GF-D8 (cell line): Measurements from ENCODE around the gene STRN3.
A peak's percentile ranks its signal among the peaks of the same experiment; 100 is the strongest.
"Not testable (repeated sequence)": the region's sequence is repeated elsewhere in the genome, so short reads cannot be mapped to it uniquely, and the experiment has no call there.

Source experiments
- DNase-seq: peaks from one replicate; lab custom pipeline; 2025; lab: John Stamatoyannopoulos, UW

The STRN3 gene

DNA sequence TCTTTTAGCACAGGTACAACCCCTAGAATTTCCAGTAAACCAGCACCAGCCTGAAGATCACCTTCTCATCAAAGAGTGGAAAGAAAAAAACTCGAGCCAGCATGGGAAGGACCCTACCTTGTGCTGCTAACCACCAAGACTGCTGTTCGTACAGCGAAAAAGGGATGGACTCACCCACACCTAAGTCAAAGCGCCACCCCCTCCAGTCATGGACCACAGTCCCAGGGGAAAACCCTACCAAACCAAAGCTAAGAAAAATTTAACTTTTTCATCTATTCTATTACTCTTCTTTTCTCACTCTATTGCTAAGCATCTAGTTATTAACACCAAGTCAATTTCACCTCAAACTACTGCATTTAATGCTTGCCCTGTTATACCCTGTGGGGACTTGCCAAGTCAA, 56.4 kb downstream of the STRN3 start:
- DNase-seq, result not testable (repeated sequence)

DNA sequence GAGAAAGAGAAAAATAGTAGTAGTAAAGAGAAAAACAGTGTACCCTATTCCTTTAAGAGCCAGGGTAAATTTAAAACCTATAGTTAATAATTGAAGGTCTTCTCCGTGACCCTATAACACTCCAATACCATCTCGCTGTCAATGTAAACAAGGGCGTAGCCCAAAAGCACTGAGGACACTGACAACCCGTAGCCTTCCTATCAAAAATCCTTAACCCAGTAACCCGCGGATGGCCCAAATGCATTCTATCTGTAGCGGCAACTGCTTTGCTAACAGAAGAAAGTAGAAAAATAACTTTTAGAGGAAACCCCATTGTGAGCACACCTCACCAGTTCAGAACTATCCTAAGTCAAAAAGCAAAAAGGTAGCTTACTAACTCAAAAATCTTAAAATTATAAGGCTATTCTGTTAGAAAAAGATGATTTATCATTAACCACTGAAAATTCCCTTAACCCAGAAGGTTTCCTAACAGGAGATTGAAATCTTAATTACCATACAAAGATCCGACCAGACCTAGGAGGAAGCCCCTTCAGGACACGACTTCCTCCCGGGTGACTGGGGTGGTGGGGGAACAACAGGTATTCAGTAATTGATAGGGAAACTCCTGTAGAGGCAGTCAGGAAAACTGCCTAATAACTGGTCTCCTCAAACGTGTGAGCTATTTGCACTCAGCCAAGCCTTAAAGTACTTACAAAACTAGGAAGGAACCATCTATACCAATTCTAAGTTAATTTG, 58.6 kb downstream of the STRN3 start:
- not testable (repeated sequence) for DNase-seq

DNA sequence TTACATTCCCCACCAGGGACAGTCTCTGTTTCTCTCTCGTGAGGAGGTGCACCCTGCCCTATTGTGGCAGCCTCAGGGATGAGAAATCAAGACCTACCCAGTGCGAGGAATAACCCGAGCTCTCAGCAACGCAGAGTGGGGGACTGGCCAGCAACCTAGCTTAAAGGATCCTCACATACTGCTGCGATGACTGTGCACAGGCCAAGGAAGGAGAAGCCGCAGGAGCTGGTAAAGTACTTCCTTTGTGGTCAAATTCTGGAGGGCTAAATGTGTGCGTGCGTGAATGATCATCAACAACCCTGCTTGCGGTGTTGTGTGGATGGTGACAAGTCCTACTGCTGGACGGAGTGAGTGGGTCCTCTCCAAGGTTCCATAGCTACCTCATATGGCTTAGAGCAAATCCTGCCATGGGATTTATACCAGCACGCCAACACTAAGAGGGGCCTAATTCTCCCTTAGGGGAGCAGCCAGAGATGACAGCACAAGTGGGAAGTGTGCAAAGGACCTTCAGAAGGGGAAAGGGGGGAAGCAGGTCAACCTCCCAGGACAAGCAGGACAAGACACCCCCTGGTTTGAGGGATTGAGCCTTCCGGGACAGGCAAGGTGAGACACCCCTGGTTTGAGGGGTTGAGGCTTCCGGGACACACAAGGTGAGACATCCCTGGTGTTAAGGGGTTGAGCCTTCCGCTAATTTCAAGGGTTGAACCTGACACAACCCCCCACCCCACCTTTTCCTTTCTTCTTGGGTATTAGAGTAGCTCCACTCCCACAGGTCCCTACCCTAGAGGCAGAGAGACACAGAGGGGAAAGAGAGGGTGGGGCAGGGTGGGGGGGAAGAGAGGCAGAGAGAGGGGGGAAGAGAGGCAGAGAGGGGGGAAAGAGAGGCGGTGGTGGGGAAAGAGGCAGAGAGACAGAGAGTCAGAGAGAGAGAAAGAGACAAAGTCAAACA, 59.5 kb downstream of the STRN3 start:
- DNase-seq, result no peak

DNA sequence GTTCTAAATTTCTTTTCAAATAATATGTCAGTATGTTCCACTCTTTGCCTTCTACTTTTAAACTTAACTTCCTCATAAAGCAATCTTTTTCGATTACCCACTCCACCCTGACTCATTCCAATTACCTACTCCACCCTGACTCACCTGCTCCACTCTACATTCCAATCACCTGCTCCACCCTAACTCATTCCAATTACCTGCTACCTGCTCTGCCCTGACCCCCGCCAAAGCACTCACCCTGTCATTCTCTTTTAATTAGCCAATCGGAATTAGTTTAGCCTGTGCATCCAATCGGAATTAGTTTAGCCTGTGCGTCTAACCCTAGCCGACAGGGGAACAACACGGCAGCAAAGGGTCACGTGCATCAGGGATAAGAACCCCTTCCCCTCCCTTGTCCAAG, 60.3 kb downstream of the STRN3 start:
- DNase-seq, result not testable (repeated sequence)

DNA sequence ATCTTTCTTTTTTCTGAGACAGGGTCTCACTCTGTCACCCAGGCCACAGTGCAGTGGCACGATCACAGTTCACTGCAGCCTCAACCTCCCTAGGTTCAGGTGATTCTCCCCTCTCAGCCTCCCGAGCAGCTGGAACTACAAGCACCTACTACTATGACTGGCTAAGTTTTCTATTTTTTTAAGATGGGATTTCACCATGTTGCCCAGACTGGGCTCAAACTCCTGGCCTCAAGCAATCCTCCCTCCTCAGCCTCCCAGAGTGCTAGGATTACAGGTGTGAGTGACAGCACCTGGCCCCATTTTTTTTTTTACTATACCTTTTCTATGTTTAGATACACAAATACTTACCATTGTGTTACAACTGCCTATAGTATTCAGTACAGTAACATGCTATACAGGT, 63.6 kb downstream of the STRN3 start:
- DNase-seq, result not testable (repeated sequence)

DNA sequence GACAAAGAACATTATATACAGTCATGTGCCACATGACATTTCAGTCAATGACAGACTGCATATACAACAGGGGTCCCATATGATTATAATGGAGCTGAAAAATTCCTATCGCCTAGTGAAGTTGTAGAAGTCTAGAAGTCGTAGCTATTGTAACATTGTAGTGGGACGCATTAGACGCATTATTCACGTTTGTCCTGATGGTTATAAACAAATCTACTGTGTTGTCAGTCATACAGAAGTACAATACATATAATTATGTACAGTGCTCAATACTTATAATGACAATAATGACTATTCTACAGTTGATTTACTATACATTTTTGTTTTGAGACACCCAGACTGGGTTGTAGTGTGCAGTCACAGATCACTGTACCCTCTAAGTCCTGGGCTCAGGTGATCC, 64.8 kb downstream of the STRN3 start:
- DNase-seq, result no peak

DNA sequence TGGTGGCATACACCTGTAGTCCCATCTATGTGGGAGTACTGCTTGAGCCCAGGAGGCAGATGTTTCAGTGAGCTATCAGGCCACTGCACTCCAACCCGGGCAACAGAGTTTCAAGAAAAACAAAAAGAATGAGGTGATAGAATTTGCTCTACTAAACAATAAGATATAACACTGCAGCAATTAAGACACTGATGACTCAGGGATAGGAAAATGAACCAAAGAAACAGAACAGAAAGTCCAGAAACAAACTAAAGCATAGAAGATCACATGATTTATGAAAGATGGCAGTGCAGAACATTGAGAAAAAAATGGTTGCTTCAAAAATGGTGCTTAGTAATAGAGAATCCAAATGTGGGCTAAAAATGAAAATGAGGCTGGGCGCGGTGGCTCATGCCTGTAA, 66.0 kb downstream of the STRN3 start:
- no peak for DNase-seq

DNA sequence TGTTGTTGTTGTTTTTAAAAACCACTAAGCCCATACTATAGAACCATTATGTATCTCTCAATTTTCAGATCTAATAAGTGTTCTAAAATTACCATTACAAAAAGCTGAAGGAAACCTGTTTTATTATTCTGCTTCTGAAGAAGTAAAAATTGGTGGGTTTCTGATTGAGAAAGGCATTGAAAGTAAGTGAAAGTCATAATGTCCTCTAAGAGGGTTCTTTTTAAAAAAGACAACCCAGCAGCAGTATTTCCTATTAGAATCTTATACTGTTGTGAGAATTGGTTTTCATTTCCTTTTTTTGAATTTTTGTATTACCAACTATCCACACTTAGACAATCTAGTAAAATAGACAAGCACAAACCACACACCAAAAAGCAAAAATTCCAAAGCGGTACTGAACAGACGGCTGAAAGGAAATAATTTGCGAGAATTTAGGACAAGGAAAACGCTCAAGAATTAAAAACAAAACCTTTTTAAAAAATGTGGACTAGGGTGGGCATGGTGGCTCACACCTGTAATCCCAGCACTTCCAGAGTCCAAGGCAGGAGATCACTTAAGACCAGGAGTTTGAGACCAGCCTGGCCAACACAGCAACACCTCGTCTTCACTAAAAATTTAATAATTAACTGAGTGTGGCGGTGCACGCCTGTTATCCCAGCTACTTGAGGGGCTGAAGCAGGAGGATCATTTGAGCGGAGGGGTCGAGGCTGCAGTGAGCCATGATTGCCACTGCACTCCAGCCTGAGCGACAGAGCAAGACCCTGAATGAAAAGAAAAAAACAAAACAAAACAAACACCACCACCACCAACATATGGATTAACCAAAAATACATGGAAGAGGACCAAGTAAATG, 67.4 kb downstream of the STRN3 start:
- DNase-seq, result no peak

DNA sequence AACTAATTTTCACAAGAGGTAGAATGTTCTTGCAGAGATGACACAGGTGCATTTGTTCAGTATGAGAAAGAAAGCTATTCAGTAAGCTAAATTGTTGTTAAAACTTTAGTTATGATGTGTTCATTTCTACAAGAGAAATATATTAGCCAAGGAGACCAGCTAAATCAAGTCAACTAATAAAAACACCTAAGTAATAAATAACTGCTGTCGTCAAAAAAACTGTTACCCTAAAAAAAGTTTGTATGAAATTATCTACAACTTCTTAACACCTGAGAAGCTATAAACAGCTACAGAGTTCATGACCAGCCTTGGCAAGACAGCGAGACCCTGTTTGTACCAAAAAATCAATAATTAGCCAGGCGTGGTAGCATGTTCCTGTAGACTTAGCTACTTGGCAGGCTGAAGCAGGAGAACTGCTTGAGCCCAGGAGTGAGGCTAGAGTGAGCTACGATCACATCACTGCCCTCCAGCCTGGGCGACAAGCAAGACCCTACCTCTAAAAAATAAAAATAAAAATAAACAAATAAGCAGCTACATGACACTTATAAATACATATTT, 68.3 kb downstream of the STRN3 start:
- DNase-seq, result no peak

DNA sequence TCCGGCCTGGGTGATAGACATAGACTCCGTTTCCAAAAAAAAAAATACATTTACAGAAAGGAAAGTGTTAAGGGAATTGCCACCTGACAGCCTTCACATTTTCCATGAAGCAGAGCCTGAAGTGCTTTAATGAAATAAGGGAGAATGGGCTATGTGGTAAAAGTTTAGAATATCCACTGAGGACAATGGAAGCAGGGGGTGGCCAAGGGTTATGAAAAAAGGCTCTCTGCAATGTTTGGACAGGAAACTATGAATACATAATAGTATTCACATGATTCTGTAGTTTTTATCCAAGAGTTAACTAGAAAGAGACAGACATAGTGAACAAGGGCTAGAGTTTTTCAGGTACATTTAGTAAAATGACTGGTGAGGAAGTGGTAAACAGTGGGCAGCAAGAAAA, 76.5 kb downstream of the STRN3 start:
- DNase-seq, result no peak

DNA sequence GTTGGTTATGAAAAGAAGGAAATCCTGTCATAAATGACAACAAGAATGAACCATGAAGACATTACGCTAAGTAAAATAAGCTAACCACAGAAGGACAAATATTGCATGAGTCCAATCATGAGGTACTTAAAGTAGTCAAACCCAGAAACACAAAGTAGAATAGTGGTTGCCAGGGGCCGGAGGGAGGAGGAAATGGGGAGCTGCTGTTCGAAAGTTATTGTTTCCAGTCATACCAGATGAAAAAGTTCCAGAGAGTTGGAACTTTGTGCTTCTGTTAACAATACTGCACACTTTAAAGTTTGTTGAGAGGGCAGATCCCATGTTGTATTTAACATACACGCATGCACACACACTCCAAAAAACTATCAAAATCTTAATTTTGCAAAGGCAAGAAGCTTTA, 82.5 kb downstream of the STRN3 start:
- no peak for DNase-seq

DNA sequence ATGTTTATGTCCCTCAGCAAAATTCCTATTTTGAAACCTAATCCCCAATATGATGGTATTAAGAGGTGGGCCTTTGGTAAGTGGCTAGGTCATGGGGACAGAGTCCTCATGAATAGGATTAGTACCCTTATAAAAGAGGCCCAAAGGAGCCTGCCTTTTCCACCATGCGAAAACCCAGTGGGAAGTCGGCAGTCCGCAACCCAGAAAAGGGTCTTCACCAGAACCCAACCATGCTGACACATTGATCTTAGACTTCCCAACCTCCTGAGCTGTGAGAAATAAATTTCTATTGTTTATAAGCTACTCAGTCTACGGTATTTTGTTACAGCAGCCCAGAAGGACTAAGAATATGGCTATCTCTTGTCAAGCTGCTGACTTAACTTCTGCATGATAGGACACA, 85.3 kb downstream of the STRN3 start:
- DNase-seq, result no peak

DNA sequence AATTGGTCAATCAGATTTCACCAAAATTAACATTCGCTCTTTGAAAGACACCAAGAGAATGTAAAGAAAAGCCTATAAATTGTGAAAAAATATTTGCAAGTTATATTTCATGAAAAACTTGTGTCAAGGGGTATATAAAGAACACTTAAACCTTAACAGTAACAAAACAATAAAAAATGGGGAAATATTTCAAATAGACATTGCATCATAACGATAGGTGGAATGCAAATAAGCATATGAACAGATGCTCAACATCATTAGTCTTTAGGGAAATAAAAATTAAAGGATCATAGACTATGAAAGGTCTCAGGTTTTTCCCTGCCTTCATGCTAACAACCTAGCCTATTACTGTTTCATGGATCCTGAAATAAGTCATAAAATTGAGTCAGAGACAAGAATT, 87.6 kb downstream of the STRN3 start:
- DNase-seq, result no peak

DNA sequence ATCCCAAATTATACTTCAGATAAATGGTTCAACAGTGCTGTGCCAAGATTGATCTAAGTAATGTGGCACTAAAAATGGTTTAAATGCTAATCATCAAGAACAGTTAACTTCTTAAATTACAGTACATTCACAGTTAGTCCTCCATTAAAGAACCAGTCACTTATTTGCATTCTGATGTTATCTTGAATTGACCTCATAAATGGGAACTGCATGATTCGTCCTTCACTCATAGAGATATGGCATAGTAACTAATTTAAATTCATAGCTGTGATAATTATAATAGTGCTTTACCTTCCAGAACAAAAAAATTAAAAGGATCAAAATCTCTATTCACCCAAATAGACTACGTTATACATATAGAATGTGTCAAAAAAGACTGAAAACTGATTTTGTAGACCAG, 90.7 kb downstream of the STRN3 start:
- no peak for DNase-seq

DNA sequence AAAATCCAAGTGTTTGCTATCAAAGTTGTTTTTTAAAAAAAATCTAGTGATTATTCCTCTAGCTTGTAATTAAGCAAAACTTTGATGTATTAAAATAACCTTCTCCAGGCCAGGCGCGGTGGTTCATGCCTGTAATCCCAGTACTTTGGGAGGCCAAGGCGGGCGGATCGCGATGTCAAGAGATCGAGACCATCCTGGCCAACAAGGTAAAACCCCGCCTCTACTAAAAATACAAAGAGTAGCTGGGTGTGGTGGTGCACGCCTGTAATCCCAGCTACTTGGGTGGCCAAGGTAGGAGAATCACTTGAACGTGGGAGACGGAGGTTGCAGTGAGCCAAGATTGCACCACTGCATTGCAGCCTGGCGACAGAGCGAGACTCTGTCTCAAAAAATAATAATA, 92.2 kb downstream of the STRN3 start:
- DNase-seq, result not testable (repeated sequence)

DNA sequence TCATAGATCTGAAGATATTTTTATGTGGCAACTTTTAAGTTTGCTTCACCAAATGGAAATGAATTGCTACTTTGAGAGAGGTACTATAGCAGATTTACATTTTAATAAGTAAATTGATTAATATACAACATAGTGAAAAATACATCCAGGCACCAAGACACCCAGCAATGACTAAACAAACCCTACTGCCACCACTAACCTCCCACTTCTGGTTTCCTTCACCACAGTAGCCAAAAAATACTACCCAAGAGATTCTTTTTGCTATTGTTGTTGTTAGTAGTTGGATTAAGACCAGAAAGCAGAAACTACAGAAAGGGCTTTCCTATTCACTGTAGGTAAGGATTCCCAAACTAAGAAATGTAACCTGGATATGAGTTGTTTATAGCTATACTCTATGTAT, 97.7 kb downstream of the STRN3 start:
- no peak for DNase-seq

DNA sequence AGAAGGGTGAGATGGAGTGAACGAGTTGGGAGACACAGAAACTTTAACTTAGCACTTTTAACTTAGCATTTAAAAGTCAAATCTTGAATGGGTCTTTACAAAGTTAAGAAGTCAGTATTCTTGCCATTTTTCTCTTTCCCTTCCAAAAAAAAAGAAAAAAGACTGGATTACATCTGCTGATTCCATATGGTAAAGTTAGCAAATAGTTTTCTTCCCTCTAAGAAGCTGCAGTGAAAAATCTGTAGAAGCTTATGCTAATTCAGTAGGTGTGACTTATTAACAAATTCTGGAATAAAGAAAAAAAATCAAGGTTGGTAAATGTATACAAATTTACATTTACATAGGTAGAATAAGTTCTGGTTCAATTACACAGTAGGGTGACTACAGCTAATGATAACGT, 100.9 kb downstream of the STRN3 start:
- DNase-seq, result no peak

DNA sequence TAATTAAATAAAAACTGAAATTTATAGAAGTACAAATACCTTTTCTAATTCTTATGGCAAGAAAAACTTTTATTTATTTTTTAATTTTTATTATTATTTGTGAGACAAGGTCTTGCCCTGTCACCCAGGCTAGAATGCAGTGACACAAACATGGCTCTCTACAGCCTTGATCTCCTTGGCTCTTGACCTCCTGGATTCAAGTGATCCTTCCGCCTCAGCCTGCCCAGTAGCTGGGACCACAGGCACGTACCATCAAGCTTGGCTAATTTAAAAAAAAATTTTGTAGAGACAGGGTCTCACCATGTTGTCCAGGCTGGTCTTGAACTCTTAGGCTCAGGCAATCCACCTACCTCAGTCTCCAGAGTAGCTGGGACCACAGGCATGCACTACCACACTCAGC, 104.4 kb downstream of the STRN3 start:
- DNase-seq, result no peak

DNA sequence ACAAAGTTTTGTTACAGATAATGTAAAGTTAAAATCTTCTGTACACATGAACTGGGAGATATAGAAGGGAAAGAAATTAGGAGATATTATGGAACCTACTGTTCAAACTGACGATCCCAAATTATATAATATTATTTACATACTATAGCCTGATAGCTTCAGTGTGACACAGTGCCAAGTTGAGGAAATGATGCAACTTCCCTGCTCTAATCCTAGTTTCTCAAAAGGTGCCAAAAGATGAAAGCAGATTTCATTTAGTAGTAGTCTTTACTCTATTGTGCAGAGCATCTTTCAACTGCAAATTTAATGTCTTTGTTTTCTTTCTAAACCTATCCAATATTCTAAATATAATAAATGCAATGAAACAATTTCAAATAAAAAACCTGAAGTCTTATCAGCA, 104.9 kb downstream of the STRN3 start:
- DNase-seq, result peak; percentile 12

DNA sequence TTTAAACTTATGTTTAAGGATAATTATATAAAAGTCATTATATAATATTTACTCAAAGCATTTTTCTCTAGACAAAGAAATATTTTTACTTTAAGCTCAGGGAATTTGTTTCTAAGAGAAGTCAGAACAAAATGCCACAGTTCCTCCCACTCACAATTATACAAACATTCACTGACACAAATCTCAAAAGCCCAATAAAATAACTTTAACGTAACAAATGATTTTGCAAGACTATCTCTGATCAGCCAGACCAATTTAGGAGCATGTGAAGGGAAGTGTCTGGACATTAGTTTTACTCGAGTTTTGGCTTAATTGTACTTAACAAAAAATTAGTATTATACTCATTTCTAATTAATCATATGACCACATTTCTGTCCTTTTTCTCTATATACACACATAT, 110.6 kb downstream of the STRN3 start:
- no peak for DNase-seq

DNA sequence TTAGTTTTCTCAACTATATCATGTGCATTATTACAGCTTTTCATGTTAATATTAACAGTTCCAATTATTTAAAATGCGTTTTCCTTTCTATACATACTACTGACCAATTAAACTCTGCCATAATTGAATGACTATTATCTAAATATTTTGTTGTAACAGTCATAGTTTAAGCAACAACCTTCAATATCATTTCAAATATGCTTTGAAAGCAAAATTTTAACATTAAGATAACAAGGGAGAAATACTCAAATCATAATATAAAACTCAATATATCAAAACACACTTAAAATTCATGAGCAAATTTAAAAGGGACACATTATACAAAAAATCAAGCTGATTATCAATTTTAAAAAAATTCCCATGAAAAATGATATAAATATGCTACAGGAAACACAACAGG, 111.4 kb downstream of the STRN3 start:
- no peak for DNase-seq

DNA sequence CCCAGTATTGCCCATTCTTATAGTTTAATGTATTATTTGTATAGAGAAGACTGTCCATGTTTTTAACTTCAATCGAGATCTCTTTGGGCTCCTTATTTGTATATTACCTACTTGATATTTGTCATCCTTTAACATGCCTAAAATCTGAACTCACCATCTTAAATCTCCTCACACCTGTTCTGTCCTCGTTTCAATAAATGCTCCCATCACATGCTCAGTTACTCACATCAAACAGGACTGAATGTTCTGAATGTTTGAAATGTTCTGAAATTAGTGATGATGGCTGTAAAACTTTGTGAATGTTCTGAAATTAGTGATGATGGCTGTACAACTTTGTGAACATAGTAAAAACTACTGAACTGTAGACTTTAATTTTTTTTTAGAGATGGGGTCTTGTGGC, 117.4 kb downstream of the STRN3 start:
- DNase-seq, result no peak
